Measurements from ENCODE around the gene MYO5A.
"Not testable (repeated sequence)": the region's sequence is repeated elsewhere in the genome, so short reads cannot be mapped to it uniquely, and the experiment has no call there.

Gene MYO5A

DNA sequence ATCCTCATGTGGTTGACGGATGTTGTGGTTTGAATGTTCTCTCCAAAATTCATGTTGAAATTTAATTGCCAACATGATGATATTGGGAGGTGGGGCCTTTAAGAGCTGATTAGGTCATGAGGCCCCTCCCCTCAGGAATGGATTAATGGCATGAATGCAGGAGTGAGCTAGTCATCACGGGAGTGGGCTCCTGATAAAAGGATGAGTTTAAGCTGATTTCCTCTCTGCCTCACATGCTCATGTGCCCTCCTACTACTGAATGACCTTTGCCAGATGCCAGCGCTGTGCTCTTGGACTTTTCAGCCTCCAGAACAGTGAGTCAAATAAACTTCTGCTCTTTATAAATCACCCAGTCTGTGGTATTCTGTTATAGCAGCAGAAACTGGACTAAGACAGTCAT is 111.2 kb downstream of the MYO5A start:
- TF ChIP-seq, protein P1, sequence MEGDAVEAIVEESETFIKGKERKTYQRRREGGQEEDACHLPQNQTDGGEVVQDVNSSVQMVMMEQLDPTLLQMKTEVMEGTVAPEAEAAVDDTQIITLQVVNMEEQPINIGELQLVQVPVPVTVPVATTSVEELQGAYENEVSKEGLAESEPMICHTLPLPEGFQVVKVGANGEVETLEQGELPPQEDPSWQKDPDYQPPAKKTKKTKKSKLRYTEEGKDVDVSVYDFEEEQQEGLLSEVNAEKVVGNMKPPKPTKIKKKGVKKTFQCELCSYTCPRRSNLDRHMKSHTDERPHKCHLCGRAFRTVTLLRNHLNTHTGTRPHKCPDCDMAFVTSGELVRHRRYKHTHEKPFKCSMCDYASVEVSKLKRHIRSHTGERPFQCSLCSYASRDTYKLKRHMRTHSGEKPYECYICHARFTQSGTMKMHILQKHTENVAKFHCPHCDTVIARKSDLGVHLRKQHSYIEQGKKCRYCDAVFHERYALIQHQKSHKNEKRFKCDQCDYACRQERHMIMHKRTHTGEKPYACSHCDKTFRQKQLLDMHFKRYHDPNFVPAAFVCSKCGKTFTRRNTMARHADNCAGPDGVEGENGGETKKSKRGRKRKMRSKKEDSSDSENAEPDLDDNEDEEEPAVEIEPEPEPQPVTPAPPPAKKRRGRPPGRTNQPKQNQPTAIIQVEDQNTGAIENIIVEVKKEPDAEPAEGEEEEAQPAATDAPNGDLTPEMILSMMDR (IDR thresholded peaks at IDR 0.05; ENCODE audit: borderline replicate concordance, control extremely low read depth, extremely low read depth, insufficient read depth, missing control alignments): no peak
- in situ Hi-C loops (cut with MboI; ENCODE audit: low sequenced_read_pairs, unreplicated experiment): no loop called here
- no peak for DNase-seq (ENCODE audit: low spot score)

DNA sequence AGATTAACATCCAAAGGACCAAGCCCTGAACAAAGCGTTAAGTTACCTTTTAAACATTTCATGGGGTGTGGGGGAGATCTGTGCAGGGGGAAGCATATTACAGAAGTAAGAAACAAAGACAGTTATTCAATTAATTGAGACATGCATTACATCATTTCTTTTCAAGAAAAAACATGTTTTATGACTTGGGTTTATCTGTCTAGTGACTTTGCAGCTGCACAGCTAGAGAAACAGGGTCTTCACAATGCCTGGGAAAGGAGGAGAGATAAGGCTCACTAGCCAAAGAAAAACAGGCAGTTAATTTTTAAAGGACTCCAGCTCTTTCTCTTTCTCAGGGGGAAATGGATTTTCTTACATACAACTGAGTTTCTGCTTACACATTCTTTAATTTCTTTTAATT is 112.1 kb downstream of the MYO5A start:
- in situ Hi-C loops (cut with MboI; ENCODE audit: low sequenced_read_pairs, unreplicated experiment); DNase-seq (ENCODE audit: low spot score): not testable (repeated sequence)

DNA sequence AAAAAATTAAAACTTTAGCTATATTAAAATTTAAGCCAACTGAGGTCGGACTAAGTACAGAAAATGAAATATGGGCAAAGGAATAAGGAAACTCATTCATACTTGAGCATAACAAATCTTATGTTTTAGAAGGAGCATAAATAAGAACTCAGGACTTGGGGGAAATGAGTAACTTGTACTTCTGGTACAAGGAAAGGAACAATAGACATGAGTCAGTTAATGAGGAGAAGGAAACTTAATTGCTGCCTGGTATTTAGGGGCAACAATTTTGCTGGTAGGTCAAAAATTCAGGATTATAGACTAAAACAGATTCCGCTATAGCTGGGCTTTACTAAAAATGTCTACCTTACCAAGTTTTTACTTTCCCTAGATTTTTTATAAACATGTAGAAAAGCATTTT is 113.1 kb downstream of the MYO5A start:
- in situ Hi-C loops (cut with MboI; ENCODE audit: low sequenced_read_pairs, unreplicated experiment): no loop called here
- no peak for DNase-seq (ENCODE audit: low spot score)
- TF ChIP-seq, protein P1 (IDR thresholded peaks at IDR 0.05; ENCODE audit: borderline replicate concordance, control extremely low read depth, extremely low read depth, insufficient read depth, missing control alignments): no peak

DNA sequence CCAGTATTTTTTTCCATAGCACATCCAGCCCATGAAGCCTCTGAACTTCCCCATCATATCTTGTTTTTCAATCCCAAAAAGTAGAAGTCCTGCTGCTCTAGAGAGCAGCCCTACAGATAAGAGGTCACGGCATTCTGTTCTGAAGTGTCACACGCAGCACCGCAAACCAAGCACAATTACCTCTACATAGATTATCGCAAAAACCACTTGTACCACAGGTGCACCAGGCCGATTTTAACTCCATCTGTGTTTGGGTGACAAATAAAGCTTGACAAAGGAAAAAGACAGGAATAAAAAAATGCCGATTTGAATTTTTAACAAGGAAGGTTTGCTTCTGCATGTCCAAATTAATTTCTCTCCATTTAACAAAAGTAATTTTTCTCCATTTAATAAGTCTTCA is 113.7 kb downstream of the MYO5A start:
- TF ChIP-seq, protein P1 (IDR thresholded peaks at IDR 0.05; ENCODE audit: borderline replicate concordance, control extremely low read depth, extremely low read depth, insufficient read depth, missing control alignments): no peak
- in situ Hi-C loops (cut with MboI; ENCODE audit: low sequenced_read_pairs, unreplicated experiment): no loop called here
- no peak for DNase-seq (ENCODE audit: low spot score)

DNA sequence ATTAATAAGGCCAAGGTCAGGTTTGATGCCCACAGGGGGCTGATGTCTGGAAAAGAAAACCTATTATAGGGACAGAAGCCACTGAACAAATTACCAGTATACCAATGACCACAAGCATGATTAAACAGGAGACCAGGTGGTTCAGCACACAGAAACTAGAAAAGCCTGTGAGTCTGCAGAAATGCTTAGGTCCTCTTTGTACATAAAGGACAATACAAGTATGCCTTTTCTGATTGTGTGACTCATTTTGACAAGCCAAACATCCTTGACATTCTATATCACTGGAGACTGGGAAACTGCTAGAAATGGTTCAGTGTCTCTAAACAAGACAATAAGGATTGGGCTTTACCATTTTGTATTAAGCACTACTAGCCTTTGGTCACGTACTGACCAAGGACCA is 119.9 kb downstream of the MYO5A start:
- DNase-seq (ENCODE audit: low spot score): no peak
- TF ChIP-seq, protein P1 (IDR thresholded peaks at IDR 0.05; ENCODE audit: borderline replicate concordance, control extremely low read depth, extremely low read depth, insufficient read depth, missing control alignments): no peak
- in situ Hi-C loops (cut with MboI; ENCODE audit: low sequenced_read_pairs, unreplicated experiment): no loop called here

DNA sequence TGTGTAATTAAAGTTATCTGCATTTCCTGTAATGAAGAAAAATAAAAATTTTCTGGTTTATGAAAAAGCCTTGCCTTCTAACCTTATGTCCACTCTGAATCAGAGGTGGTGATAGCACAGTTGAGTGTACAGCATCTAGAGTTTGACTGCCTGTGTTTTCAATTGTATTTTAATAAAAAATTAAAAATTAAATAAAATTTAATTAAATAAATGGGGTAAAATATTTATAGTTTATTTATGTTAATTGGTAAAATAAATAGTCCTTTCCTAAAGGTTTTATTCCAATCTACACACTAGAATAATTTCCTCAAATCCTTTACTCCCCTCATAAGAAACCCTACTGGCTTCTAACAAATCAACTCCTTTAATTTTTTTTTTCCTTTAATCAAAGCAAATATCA is 121.3 kb downstream of the MYO5A start:
- in situ Hi-C loops (cut with MboI; ENCODE audit: low sequenced_read_pairs, unreplicated experiment): no loop called here
- TF ChIP-seq, protein P1 (IDR thresholded peaks at IDR 0.05; ENCODE audit: borderline replicate concordance, control extremely low read depth, extremely low read depth, insufficient read depth, missing control alignments): no peak
- DNase-seq (ENCODE audit: low spot score): no peak

DNA sequence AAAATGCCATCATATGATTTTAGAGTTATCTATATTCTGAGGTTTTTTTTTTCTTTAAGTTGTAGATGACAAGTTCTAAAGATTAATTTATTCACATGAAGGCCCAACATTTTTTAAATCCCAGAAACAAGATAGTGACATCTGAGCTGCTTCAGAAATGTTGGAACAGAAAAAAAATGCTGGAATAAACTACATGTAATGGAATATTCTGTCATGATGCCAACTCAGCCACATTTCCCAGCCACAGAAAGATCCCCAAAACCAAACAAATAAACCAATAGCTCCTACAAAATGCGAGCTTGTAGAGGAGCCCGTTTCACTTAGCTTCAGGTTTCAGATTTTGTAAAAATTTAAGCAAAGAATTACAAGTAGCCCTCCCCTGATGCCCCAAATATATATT is 122.1 kb downstream of the MYO5A start:
- DNase-seq (ENCODE audit: low spot score): no peak
- TF ChIP-seq, protein P1 (IDR thresholded peaks at IDR 0.05; ENCODE audit: borderline replicate concordance, control extremely low read depth, extremely low read depth, insufficient read depth, missing control alignments): no peak
- in situ Hi-C loops (cut with MboI; ENCODE audit: low sequenced_read_pairs, unreplicated experiment): no loop called here
